Smooth muscle cell (in vitro differentiated cells): ENCODE measurements around the gene PTGER3. TPM values are rescaled to one million over a fixed set of nuclear protein-coding genes. Genes with fewer than 3 reads are reported as not detected.
"Not testable (repeated sequence)": the region's sequence is repeated elsewhere in the genome, so short reads cannot be mapped to it uniquely, and the experiment has no call there.

ENCODE experiments used
- DNase-seq: peaks from one replicate; lab custom pipeline; 2025; ENCODE audit not compliant: unreplicated experiment; lab: John Stamatoyannopoulos, UW
- H2AFZ ChIP-seq: fragments of 200-600 bp; sonication (generic); 2 replicates; pipeline ENCODE4 v1.6.0; 2016; ENCODE audit warnings: antibody characterized with exemption, low read depth, mild to moderate bottlenecking
- H3F3A ChIP-seq: fragments of 200-600 bp; sonication (generic); 2 replicates; pipeline ENCODE4 v1.6.0; 2017; ENCODE audit warnings: antibody characterized with exemption, low read depth
- H3K27ac ChIP-seq: fragments of 200-600 bp; sonication (generic); 2 replicates; pipeline ENCODE4 v1.5.1; 2016; ENCODE audit warnings: low read depth, mild to moderate bottlenecking
- H3K27me3 ChIP-seq: fragments of 200-600 bp; sonication (generic); 2 replicates; pipeline ENCODE4 v1.6.1; 2016; ENCODE audit warnings: low read depth, mild to moderate bottlenecking
- H3K36me3 ChIP-seq: fragments of 200-600 bp; sonication (generic); 2 replicates; pipeline ENCODE4 v1.5.1; 2016; ENCODE audit warnings: low read depth
- H3K4me1 ChIP-seq: fragments of 200-600 bp; sonication (generic); 2 replicates; pipeline ENCODE4 v1.5.1; 2016; ENCODE audit warnings: low read depth
- H3K4me2 ChIP-seq: fragments of 200-600 bp; sonication (generic); 2 replicates; pipeline ENCODE4 v1.6.0; 2016; ENCODE audit warnings: mild to moderate bottlenecking
- H3K4me3 ChIP-seq: fragments of 200-600 bp; sonication (generic); 2 replicates; pipeline ENCODE4 v1.5.1; 2016; ENCODE audit warnings: mild to moderate bottlenecking
- H3K79me2 ChIP-seq: fragments of 200-600 bp; sonication (generic); 2 replicates; pipeline ENCODE4 v1.6.0; 2016; ENCODE audit warnings: low read depth, mild to moderate bottlenecking
- H3K9ac ChIP-seq: fragments of 200-600 bp; sonication (generic); 2 replicates; pipeline ENCODE4 v1.6.0; 2016; ENCODE audit warnings: low read depth
- H3K9me3 ChIP-seq: fragments of 200-600 bp; sonication (generic); replicated peaks from 2 replicates; pipeline ENCODE4 v1.5.1; 2016; ENCODE audit warnings: low read depth
- H4K20me1 ChIP-seq: fragments of 200-600 bp; sonication (generic); 2 replicates; pipeline ENCODE4 v1.6.0; 2016; ENCODE audit warnings: low read depth
- WGBS: methylation state at CpG from one replicate; pipeline ENCODE4 v1.1.7; 2016; ENCODE audit warnings: low lambda C conversion rate; 5-methylcytosine and 5-hydroxymethylcytosine counted together
- polyA plus RNA-seq: library from polyadenylated mRNA; unstranded; fragments of >200 nt; fragmentation: Nextera tagmentation; extraction: Ambion mirVana; gene quantifications from 2 replicates; pipeline ENCODE4 v1.2.1, GENCODE V29; 2016
- total RNA-seq: library from RNA; depleted of rRNA; stranded (reverse); fragments of >200 nt; gene quantifications from 2 replicates; pipeline ENCODE4 v1.2.3, GENCODE V29; 2014
- TF ChIP-seq, protein P1 (sequence below): fragments of 200-600 bp; sonication (generic); IDR thresholded peaks from 2 replicates; pipeline ENCODE4 v1.5.1; 2017; ENCODE audit warnings: borderline replicate concordance, mild to moderate bottlenecking, antibody characterized with exemption; ENCODE audit not compliant: insufficient read depth, poor library complexity, severe bottlenecking

PTGER3 gene
- total and polyA plus RNA-seq, 2 experiments from 2014 or later, result 0.37 to 2.7 TPM

DNA sequence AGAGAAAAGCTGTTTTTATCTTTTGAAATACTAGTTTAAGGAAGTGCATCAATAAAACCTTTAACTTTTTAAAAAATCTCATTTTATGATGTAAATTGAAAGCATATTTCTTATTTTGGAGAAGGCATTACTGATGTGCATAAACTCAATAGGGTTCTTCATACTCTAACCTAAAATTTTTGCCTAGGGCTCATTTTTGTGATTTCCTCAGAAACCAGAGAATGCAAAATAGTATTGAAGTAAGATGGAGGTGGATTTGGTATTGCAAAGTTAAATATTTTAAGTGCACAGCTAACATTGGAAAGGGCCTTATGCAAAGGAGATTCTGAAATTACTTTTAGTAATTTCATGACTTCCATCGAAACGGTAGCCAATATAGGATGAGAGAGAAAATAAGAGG, 101.9 kb downstream of the PTGER3 start:
- Histone ChIP-seq H3F3A (no peaks in the 10 kb centered on the region), H3K4me2 (no peak overlapping the region), H2AFZ (no peak overlapping the region), H3K36me3 (no peaks in the 10 kb centered on the region), H3K4me1 (no peaks in the 10 kb centered on the region), H3K9me3 (no peaks in the 10 kb centered on the region), H3K27me3 (no peaks in the 10 kb centered on the region), H3K9ac (no peak overlapping the region), H4K20me1 (no peaks in the 10 kb centered on the region), H3K4me3 (no peak overlapping the region), H3K27ac (no peak overlapping the region), H3K79me2 (no peaks in the 10 kb centered on the region)
- WGBS, result 94% methylated on average over 2 of the region's 2 CpGs
- TF ChIP-seq, protein P1, sequence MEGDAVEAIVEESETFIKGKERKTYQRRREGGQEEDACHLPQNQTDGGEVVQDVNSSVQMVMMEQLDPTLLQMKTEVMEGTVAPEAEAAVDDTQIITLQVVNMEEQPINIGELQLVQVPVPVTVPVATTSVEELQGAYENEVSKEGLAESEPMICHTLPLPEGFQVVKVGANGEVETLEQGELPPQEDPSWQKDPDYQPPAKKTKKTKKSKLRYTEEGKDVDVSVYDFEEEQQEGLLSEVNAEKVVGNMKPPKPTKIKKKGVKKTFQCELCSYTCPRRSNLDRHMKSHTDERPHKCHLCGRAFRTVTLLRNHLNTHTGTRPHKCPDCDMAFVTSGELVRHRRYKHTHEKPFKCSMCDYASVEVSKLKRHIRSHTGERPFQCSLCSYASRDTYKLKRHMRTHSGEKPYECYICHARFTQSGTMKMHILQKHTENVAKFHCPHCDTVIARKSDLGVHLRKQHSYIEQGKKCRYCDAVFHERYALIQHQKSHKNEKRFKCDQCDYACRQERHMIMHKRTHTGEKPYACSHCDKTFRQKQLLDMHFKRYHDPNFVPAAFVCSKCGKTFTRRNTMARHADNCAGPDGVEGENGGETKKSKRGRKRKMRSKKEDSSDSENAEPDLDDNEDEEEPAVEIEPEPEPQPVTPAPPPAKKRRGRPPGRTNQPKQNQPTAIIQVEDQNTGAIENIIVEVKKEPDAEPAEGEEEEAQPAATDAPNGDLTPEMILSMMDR, result no peak
- DNase-seq, result no peak

DNA sequence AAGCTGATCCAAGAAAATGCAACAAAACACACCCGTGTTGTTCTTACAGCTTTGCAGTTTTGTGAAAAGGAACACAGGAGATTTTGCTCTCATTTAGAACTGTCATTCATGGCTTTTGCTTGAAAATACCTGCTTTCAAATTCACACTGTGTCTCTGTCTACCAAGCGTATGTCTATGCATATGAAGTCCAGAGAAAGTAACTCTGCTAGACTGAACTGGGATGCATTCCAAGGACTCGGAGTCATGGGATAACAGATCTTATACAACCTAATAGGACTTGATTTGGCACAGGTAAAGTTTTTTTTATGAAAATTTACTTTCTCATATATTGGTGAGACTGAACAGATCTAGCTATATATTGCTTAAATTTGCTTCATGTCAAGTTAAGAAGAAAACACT, 102.4 kb downstream of the PTGER3 start:
- WGBS, result 90% methylated on average over 3 of the region's 3 CpGs
- Histone ChIP-seq H3K4me1 (no peaks in the 10 kb centered on the region), H3K27ac (no peak overlapping the region), H4K20me1 (no peaks in the 10 kb centered on the region), H3F3A (no peaks in the 10 kb centered on the region), H2AFZ (no peak overlapping the region), H3K9ac (no peak overlapping the region), H3K79me2 (no peaks in the 10 kb centered on the region), H3K4me2 (no peak overlapping the region), H3K4me3 (no peak overlapping the region), H3K9me3 (no peaks in the 10 kb centered on the region), H3K27me3 (no peaks in the 10 kb centered on the region), H3K36me3 (no peaks in the 10 kb centered on the region)
- TF ChIP-seq, protein P1, result no peak
- no peak for DNase-seq

DNA sequence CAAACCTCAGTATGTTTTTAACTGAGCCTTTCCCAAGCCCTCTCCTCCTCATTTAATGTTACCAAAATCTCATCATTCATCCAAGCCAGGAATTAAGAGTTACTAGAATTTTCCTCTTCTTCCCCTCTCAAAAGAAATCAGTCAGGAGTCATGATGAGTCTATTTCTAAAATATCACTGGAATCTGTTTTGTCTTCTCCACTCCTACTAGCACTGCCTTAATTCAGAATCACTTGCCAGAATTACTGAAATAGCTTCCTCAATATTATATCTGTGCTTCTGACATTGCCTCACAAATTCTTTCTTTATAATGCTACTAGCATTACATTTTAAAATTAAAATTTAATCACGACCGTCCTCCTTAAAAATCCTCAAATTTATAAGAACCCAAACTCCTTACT, 106.1 kb downstream of the PTGER3 start:
- H3K9ac ChIP-seq, result no peak overlapping the region

DNA sequence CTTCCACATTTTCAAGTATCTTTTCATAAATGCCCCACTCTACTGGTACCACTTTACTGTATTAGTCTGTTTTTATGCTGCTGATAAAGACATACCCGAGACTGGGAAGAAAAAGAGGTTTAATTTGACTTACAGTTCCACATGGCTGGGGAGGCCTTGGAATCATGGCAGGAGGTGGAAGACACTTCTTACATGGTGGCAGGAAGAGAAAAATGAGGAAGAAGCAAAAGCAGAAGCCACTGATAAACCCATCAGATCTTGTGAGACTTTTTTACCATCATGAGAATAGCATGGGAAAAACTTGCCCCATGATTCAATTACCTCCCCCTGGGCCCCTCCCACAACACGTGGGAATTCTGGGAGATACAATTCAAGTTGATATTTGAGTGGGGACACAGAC, 107.2 kb downstream of the PTGER3 start:
- not testable (repeated sequence) for DNase-seq, H3F3A ChIP-seq, H4K20me1 ChIP-seq, H3K4me3 ChIP-seq, H3K9ac ChIP-seq, H3K27me3 ChIP-seq, H2AFZ ChIP-seq, H3K79me2 ChIP-seq, H3K4me1 ChIP-seq, H3K4me2 ChIP-seq, H3K9me3 ChIP-seq, H3K36me3 ChIP-seq, H3K27ac ChIP-seq
- WGBS, result 58% methylated on average over 2 of the region's 2 CpGs

More for the DNA sequence above, 106.1 kb downstream of the PTGER3 start:
- TF ChIP-seq, protein P1, result no peak
- H3K79me2 ChIP-seq, result no peaks in the 10 kb centered on the region
- H3K4me3 ChIP-seq, result no peak overlapping the region
- no peaks in the 10 kb centered on the region for H4K20me1 ChIP-seq
- no peak overlapping the region for H3K27ac ChIP-seq
- DNase-seq, result no peak
- H3K27me3 ChIP-seq, result no peaks in the 10 kb centered on the region
- WGBS, result 84% methylated on average over 2 of the region's 2 CpGs
- H3F3A ChIP-seq, result no peaks in the 10 kb centered on the region
- H3K4me1 ChIP-seq, result no peaks in the 10 kb centered on the region
- H3K4me2 ChIP-seq, result no peak overlapping the region
- H3K9me3 ChIP-seq, result no peaks in the 10 kb centered on the region
- H3K36me3 ChIP-seq, result no peaks in the 10 kb centered on the region
- no peak overlapping the region for H2AFZ ChIP-seq
